Chondrocyte (in vitro differentiated cells): ENCODE results near the gene CFDP1. TPM values are rescaled to one million over a fixed set of nuclear protein-coding genes. Genes with fewer than 3 reads are reported as not detected.

Source experiments
- DNase-seq: peaks from one replicate; pipeline ENCODE4 v3.0.0; 2021; ENCODE audit warnings: mixed read lengths, low spot score
- H3K27ac Mint-ChIP-seq: one replicate; pipeline ENCODE4 v1.8.0; 2021; ENCODE audit warnings: mild to moderate bottlenecking, moderate library complexity, mixed read lengths; ENCODE audit not compliant: unreplicated experiment
- H3K27me3 Mint-ChIP-seq: 2 replicates; pipeline ENCODE4 v1.8.0; 2021; ENCODE audit warnings: low read depth, mixed read lengths
- H3K36me3 Mint-ChIP-seq: 2 replicates; pipeline ENCODE4 v1.8.0; 2021; ENCODE audit warnings: low read depth, mixed read lengths
- H3K4me1 Mint-ChIP-seq: 2 replicates; pipeline ENCODE4 v1.8.0; 2021; ENCODE audit warnings: low read depth, mild to moderate bottlenecking, mixed read lengths
- H3K4me3 Mint-ChIP-seq: one replicate; pipeline ENCODE4 v1.8.0; 2021; ENCODE audit warnings: mild to moderate bottlenecking, moderate library complexity, mixed read lengths; ENCODE audit not compliant: unreplicated experiment
- H3K9me3 Mint-ChIP-seq: 2 replicates; pipeline ENCODE4 v1.8.0; 2021; ENCODE audit warnings: low read depth, mixed read lengths
- total RNA-seq: library from RNA; stranded (reverse); gene quantifications from 3 replicates; pipeline ENCODE4 v1.2.1, GENCODE V29; 2021
- TF ChIP-seq, protein P1 (sequence below): fragments of 200-600 bp; sonication (generic); IDR thresholded peaks from 2 replicates; pipeline ENCODE4 v1.5.0; 2021; ENCODE audit warnings: antibody characterized with exemption, mild to moderate bottlenecking, moderate library complexity

Gene CFDP1
- total RNA-seq, 1 donor from 2014 or later = 45.3 TPM

DNA sequence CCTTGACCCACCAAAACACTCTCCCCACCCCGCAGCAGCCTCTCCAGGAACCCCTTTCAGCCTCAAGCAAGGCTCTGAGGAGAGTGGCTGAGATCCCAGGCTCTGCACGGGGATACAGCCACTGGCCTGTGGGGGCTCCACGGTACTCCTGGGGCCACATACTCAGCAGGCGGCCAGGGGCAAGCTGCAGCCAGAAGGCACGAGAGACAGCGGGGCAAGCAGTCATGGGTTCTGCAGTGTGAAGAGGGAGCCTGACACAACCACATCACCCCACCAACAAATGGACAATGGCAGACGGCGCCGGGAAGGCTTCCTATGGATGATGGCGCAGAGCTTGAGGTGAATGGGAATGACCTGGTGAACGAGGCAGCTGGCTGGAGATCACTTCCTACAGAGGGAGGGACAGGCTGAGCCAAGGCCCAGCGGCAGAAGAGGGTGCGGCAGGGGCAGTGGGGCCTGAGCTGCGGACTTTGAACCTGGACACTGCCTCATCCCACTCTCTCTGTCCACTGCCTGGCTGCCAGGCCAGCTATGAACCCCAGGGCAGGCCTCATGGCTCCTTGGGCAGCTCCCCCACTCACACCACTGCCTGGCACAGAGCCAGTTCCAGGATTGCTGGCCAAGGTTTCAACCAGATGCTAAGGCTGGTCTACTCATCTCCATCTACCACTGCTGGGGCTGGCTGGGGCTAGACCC lies 171.1 kb downstream of the CFDP1 start:
- Mint-ChIP-seq H3K27me3 (no peaks in the 10 kb centered on the region), H3K4me1 (peaks cover 69% of the 10 kb centered on the region), H3K36me3 (no peaks in the 10 kb centered on the region), H3K27ac (peak overlapping the region; percentile 36), H3K4me3 (no peak overlapping the region), H3K9me3 (no peaks in the 10 kb centered on the region)
- TF ChIP-seq, protein P1, sequence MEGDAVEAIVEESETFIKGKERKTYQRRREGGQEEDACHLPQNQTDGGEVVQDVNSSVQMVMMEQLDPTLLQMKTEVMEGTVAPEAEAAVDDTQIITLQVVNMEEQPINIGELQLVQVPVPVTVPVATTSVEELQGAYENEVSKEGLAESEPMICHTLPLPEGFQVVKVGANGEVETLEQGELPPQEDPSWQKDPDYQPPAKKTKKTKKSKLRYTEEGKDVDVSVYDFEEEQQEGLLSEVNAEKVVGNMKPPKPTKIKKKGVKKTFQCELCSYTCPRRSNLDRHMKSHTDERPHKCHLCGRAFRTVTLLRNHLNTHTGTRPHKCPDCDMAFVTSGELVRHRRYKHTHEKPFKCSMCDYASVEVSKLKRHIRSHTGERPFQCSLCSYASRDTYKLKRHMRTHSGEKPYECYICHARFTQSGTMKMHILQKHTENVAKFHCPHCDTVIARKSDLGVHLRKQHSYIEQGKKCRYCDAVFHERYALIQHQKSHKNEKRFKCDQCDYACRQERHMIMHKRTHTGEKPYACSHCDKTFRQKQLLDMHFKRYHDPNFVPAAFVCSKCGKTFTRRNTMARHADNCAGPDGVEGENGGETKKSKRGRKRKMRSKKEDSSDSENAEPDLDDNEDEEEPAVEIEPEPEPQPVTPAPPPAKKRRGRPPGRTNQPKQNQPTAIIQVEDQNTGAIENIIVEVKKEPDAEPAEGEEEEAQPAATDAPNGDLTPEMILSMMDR = no peak
- DNase-seq = no peak

DNA sequence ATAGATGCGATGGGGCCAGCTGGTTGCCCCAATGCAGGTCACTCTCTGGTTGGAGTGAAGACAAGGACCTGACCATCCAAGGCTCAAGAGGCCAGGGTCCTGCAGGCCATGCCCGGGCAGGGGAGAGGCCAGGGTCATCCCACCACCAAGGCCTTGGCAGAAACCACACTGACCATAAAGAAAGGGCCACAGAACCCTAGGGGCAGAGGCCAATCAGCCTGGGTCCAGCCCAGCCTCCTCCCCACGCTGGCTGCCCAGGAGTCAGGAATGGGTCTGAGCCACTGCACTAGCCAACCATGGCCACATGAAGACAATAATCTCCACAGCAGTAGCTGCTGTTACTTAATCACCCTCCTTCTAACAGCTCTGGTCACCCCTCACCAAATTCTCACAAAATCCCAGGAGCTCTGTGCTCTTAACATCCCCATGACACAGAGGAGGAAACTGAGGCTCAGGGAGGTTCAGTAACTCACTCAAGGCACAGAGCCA lies 171.7 kb downstream of the CFDP1 start:
- Mint-ChIP-seq H3K4me3 (no peak overlapping the region), H3K36me3 (no peaks in the 10 kb centered on the region), H3K9me3 (no peaks in the 10 kb centered on the region), H3K27ac (peak overlapping the region; percentile 36), H3K4me1 (peaks cover 75% of the 10 kb centered on the region), H3K27me3 (no peaks in the 10 kb centered on the region)
- DNase-seq = no peak
- TF ChIP-seq, protein P1 = no peak

DNA sequence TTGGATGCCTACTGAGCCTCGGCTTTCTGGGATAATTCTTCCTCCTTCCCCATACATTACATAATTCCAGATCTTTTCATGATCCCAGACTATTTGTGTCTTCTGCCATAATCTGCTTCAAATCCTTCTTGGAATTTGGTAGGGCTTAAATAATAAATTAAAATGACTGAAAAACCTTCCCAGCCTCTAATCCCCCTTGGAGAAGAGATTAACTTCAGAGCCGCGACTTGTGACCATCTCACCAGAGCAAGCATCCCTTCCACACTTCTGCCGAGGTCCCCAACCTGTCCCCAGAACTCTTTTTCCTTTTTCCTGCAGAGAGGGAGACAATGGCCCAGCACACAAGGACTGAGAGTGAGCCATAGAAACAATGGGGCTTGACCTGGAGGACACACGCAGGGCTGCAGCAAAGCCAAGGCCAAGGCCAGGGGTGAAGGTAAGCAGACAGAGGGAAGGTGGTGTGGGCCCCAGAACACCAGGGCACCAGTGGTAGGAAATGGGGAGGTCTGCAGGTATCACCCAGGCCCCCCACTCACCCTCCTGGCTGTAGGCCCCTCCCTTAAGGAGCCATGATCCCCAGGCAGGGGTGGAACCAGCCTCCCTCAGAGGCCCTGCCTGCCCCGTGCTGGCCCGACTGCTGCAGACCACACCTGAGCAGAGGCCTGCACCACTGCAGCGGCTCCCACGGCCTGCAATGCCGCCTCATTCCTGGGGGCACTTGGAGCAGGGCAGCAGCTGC lies 172.3 kb downstream of the CFDP1 start:
- H3K27ac Mint-ChIP-seq = peak overlapping the region; percentile 82
- H3K27me3 Mint-ChIP-seq = no peaks in the 10 kb centered on the region
- no peaks in the 10 kb centered on the region for H3K9me3 Mint-ChIP-seq
- no peaks in the 10 kb centered on the region for H3K36me3 Mint-ChIP-seq
- peak; percentile 93 for DNase-seq
- peaks cover 77% of the 10 kb centered on the region for H3K4me1 Mint-ChIP-seq
- no peak overlapping the region for H3K4me3 Mint-ChIP-seq
- TF ChIP-seq, protein P1 = no peak

DNA sequence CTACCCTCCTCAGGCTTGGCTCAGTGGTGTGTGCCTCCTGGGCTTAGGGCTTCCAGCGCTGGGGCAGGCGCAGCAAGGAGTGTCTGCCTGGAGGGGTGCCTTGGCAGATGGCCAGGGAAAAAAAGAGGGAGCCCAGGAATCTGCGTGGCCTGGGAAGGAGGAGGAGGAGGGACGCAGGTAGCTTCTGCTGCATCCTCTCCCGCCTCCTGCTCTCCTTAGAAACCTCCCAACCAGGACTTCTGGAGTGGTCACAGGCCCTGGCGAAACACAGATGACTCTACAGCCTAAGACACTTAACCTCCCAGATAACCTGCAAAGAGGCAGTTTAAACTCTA lies 174.5 kb downstream of the CFDP1 start:
- H3K4me3 Mint-ChIP-seq = no peak overlapping the region
- H3K36me3 Mint-ChIP-seq = no peaks in the 10 kb centered on the region
- TF ChIP-seq, protein P1 = no peak
- H3K27me3 Mint-ChIP-seq = no peaks in the 10 kb centered on the region
- H3K27ac Mint-ChIP-seq = peak overlapping the region; percentile 92
- no peaks in the 10 kb centered on the region for H3K9me3 Mint-ChIP-seq
- DNase-seq = no peak
- H3K4me1 Mint-ChIP-seq = peaks cover 91% of the 10 kb centered on the region

DNA sequence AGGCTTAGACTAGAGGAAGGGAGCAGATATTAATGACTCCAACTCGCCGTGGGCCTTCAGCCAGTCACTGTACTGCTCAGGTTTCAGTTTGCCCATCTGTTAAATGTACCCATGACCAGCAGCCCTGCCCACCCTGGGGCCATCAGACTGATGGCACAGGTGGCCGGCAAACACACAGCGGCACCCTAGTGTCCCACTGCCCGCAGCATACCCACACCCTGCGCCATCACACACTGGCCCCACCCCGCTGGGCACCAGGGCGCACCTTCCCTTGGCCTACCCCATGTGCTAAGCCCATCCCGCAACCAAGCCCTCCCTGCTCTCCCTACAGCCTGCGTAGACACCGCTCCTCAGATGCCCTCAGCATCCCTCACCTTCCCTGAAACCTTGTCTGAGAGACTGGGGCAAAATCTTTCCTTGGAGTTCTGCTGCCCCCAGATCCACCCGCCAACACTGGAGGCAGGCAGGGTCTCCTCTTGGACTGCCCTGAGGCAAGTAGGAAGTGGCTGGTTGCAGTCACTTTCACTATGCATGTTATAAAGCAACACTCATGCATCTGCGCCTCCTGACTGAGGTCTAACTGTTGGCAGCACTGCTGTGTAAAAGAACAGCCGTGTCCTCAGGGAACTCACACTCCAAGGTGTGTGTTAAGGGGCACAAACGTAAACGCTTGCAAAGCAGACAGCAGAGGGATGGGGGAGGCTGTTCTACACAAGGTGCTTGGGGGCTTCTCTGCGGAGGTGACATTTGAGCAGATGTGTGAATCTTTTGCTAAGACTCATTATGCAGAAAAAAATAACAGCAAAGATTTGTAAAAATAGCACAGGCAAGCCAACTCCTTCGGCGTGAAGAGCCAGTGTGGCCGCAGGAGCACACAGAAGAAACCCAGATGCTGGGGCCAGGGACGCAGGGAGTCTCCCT lies 175.2 kb downstream of the CFDP1 start:
- no peaks in the 10 kb centered on the region for H3K27me3 Mint-ChIP-seq
- H3K36me3 Mint-ChIP-seq = no peaks in the 10 kb centered on the region
- peaks cover 91% of the 10 kb centered on the region for H3K4me1 Mint-ChIP-seq
- DNase-seq = peak; percentile 90
- H3K4me3 Mint-ChIP-seq = peak overlapping the region; percentile 49
- TF ChIP-seq, protein P1 = no peak
- peak overlapping the region; percentile 92 for H3K27ac Mint-ChIP-seq
- H3K9me3 Mint-ChIP-seq = no peaks in the 10 kb centered on the region
